ENCODE results near the gene DENND1B. TPM values are rescaled to one million over a fixed set of nuclear protein-coding genes. Genes with fewer than 3 reads are reported as not detected.

Gene DENND1B
- polyA plus RNA-seq (ENCODE audit: insufficient read length), result 4.7 TPM

GRCh38 chr1:197775282-197776262 is at the start of gene DENND1B:
Gene DENND1B (minus strand): TSS chr1:197775480. CDS start chr1:197775155, 325 bp downstream.
- no peak for DNase-seq (ENCODE audit: low read depth)

GRCh38 chr1:197814306-197814705 is 39.0 kb upstream of the DENND1B start:
- DNase-seq (ENCODE audit: low read depth), result no peak

GRCh38 chr1:197813741-197814140 is 38.5 kb upstream of the DENND1B start:
- DNase-seq (ENCODE audit: low read depth), result no peak

- no peak for DNase-seq (ENCODE audit: low read depth)
Observed at GRCh38 chr1:197811769-197812168, 36.5 kb upstream of the DENND1B start.

GRCh38 chr1:197810812-197811211 is 35.5 kb upstream of the DENND1B start:
- no peak for DNase-seq (ENCODE audit: low read depth)

GRCh38 chr1:197808880-197809279 is 33.6 kb upstream of the DENND1B start:
- DNase-seq (ENCODE audit: low read depth), result no peak

GRCh38 chr1:197807739-197808453 is 32.6 kb upstream of the DENND1B start:
- no peak for DNase-seq (ENCODE audit: low read depth)

GRCh38 chr1:197807216-197807615 is 31.9 kb upstream of the DENND1B start:
- DNase-seq (ENCODE audit: low read depth), result no peak

GRCh38 chr1:197806718-197807117 is 31.4 kb upstream of the DENND1B start:
- DNase-seq (ENCODE audit: low read depth), result no peak

- DNase-seq (ENCODE audit: low read depth), result no peak
Observed at GRCh38 chr1:197801684-197802083, 26.4 kb upstream of the DENND1B start.

GRCh38 chr1:197801111-197801482 is 25.8 kb upstream of the DENND1B start:
- no peak for DNase-seq (ENCODE audit: low read depth)

- no peak for DNase-seq (ENCODE audit: low read depth)
Observed at GRCh38 chr1:197800379-197801110, 25.3 kb upstream of the DENND1B start.

- DNase-seq (ENCODE audit: low read depth), result no peak
Observed at GRCh38 chr1:197799271-197799670, 24.0 kb upstream of the DENND1B start.

GRCh38 chr1:197798492-197798891 is 23.2 kb upstream of the DENND1B start:
- DNase-seq (ENCODE audit: low read depth), result no peak

GRCh38 chr1:197797010-197797409 is 21.7 kb upstream of the DENND1B start:
- DNase-seq (ENCODE audit: low read depth), result no peak

- no peak for DNase-seq (ENCODE audit: low read depth)
Observed at GRCh38 chr1:197788741-197789739, 13.8 kb upstream of the DENND1B start.

GRCh38 chr1:197787623-197788536 is 12.6 kb upstream of the DENND1B start:
- DNase-seq (ENCODE audit: low read depth), result no peak

GRCh38 chr1:197787056-197787455 is 11.8 kb upstream of the DENND1B start:
- DNase-seq (ENCODE audit: low read depth), result no peak

- no peak for DNase-seq (ENCODE audit: low read depth)
Observed at GRCh38 chr1:197786280-197786679, 11.0 kb upstream of the DENND1B start.

- DNase-seq (ENCODE audit: low read depth), result no peak
Observed at GRCh38 chr1:197783510-197783948, 8.2 kb upstream of the DENND1B start.
